PC-3 (cell line): Measurements from ENCODE around the gene FBXL4. TPM values are rescaled to one million over a fixed set of nuclear protein-coding genes. Genes with fewer than 3 reads are reported as not detected.

Experiments used
- ATAC-seq: fragments of 200-7000 bp; cut with Tn5 transposase; 2 replicates; pipeline ENCODE4 v1.9.1; 2020; ENCODE audit warnings: mild to moderate bottlenecking, moderate library complexity
- BruUV-seq: library from RNA; stranded (reverse); fragments of 400-500 nt; replicated peaks from 2 replicates; lab custom pipeline; 2021; lab: Mats Ljungman, UMichigan
- CTCF ChIA-PET: fragments of 300-600 bp; sonication (Branson Sonifier 250); formaldehyde crosslinking; loops from one replicate; lab custom pipeline; 2022; ENCODE audit warnings: antibody characterized with exemption; lab: Charles Lee
- POLR2A ChIA-PET: fragments of 300-600 bp; sonication (Branson Sonifier 250); formaldehyde crosslinking; loops from one replicate; lab custom pipeline; 2022; ENCODE audit warnings: antibody characterized with exemption; ENCODE audit not compliant: unreplicated experiment; lab: Charles Lee
- DNase-seq: peaks from one replicate; pipeline ENCODE4 v3.0.0-alpha.2; 2015
- H2AFZ ChIP-seq: fragments of 300-600 bp; sonication (generic); 2 replicates; pipeline ENCODE4 v1.6.0; 2016; ENCODE audit warnings: antibody characterized with exemption, low read length
- H3F3A ChIP-seq: fragments of 300-600 bp; sonication (generic); one replicate; pipeline ENCODE4 v1.6.0; 2017; ENCODE audit warnings: antibody characterized with exemption, low read length, control low read depth, mild to moderate bottlenecking; ENCODE audit not compliant: unreplicated experiment
- H3K27ac ChIP-seq: fragments of 300-600 bp; sonication (generic); 2 replicates; pipeline ENCODE4 v1.5.1; 2016; ENCODE audit warnings: mild to moderate bottlenecking, low read length
- H3K27me3 ChIP-seq: fragments of 300-600 bp; sonication (generic); 2 replicates; pipeline ENCODE4 v1.6.1; 2016; ENCODE audit warnings: low read length, mixed read lengths
- H3K36me3 ChIP-seq: fragments of 300-600 bp; sonication (generic); 2 replicates; pipeline ENCODE4 v1.6.1; 2016; ENCODE audit warnings: low read depth, mixed run types, low read length, mixed read lengths
- H3K4me1 ChIP-seq: fragments of 300-600 bp; sonication (generic); 2 replicates; pipeline ENCODE4 v1.5.1; 2016; ENCODE audit warnings: low read length; ENCODE audit not compliant: insufficient read depth
- H3K4me2 ChIP-seq: fragments of 300-600 bp; sonication (generic); 2 replicates; pipeline ENCODE4 v1.6.0; 2016; ENCODE audit warnings: low read length
- H3K4me3 ChIP-seq: fragments of 300-600 bp; sonication (generic); 2 replicates; pipeline ENCODE4 v1.5.1; 2016; ENCODE audit warnings: mild to moderate bottlenecking, low read length, mixed read lengths
- H3K79me2 ChIP-seq: fragments of 300-600 bp; sonication (generic); 2 replicates; pipeline ENCODE4 v1.6.1; 2017; ENCODE audit warnings: low read length, mixed read lengths
- H3K9ac ChIP-seq: fragments of 300-600 bp; sonication (generic); 2 replicates; pipeline ENCODE4 v1.6.0; 2016; ENCODE audit warnings: mild to moderate bottlenecking, low read length
- H3K9me2 ChIP-seq: fragments of 300-600 bp; sonication (generic); replicated peaks from 2 replicates; pipeline ENCODE4 v1.6.1; 2016; ENCODE audit warnings: mixed run types, low read length, mixed read lengths
- H3K9me3 ChIP-seq: fragments of 300-600 bp; sonication (generic); 2 replicates; pipeline ENCODE4 v1.6.1; 2016; ENCODE audit warnings: low read length, mixed read lengths
- H4K20me1 ChIP-seq: fragments of 300-600 bp; sonication (generic); 2 replicates; pipeline ENCODE4 v1.6.1; 2016; ENCODE audit warnings: low read length, mixed read lengths
- EZH2 ChIP-seq: fragments of 300-600 bp; sonication (generic); IDR thresholded peaks from one replicate; pipeline ENCODE4 v1.6.1; 2017; ENCODE audit warnings: antibody characterized with exemption, mild to moderate bottlenecking, low read length; ENCODE audit not compliant: unreplicated experiment
- EZH2phosphoT487 ChIP-seq: fragments of 300-600 bp; sonication (generic); IDR thresholded peaks from 2 replicates; pipeline ENCODE4 v1.6.1; 2018; ENCODE audit warnings: mild to moderate bottlenecking, antibody characterized with exemption, low read length, borderline replicate concordance
- intact Hi-C: fragments of 100-400 bp; cut with micrococcal nuclease; formaldehyde crosslinking; loops from 2 replicates; pipeline ENCODE4 v1.9.0; 2023
- total RNA-seq: library from RNA; depleted of rRNA; stranded (reverse); fragments of >200 nt; gene quantifications from 2 replicates; pipeline ENCODE4 v1.2.3, GENCODE V29; 2014
- TF ChIP-seq, protein P1 (sequence below): fragments of 300-600 bp; sonication (generic); conservative IDR thresholded peaks from 2 replicates; pipeline ENCODE4 v1.5.1; 2017; ENCODE audit warnings: antibody characterized with exemption, low read depth, mild to moderate bottlenecking, low read length

The FBXL4 gene
- total RNA-seq, 1 experiment from 2014 or later: 3.8 TPM

DNA sequence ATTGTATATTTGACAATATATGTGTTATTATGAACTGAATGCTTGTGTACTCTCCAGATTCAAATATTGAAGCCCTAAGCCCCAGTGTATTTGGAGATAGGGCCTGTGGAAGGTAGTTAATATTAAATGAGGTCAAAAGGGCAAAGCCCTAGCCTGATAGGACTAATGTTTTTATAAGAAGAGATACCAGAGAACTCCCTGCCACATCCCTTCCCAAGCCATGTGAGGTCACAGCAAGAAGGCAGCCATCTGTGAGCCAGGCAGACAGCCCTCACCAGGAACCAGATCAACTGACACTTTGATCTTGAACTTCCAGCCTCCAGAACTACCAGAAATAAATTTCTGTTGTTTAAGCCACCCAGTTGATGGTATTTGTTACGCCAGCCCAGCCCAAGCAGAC lies 36.4 kb upstream of the FBXL4 start:
- no peak overlapping the region for H2AFZ ChIP-seq
- H3F3A ChIP-seq: no peaks in the 10 kb centered on the region
- H3K27me3 ChIP-seq: peaks cover 19% of the 10 kb centered on the region
- H4K20me1 ChIP-seq: no peaks in the 10 kb centered on the region
- no TSS peak for BruUV-seq
- ChIA-PET POLR2A (no interaction called here), CTCF (no interaction called here)
- ATAC-seq (no peak), DNase-seq (no peak)
- H3K4me2 ChIP-seq: no peak overlapping the region
- H3K4me1 ChIP-seq: no peaks in the 10 kb centered on the region
- intact Hi-C loops: no loop called here
- H3K27ac ChIP-seq: no peak overlapping the region
- no peaks in the 10 kb centered on the region for H3K9me3 ChIP-seq
- H3K36me3 ChIP-seq: no peaks in the 10 kb centered on the region
- no peaks in the 10 kb centered on the region for H3K79me2 ChIP-seq
- no peaks in the 10 kb centered on the region for H3K9me2 ChIP-seq
- no peak overlapping the region for H3K9ac ChIP-seq
- no peak for TF ChIP-seq EZH2phosphoT487
- TF ChIP-seq EZH2: no peak
- TF ChIP-seq, protein P1, sequence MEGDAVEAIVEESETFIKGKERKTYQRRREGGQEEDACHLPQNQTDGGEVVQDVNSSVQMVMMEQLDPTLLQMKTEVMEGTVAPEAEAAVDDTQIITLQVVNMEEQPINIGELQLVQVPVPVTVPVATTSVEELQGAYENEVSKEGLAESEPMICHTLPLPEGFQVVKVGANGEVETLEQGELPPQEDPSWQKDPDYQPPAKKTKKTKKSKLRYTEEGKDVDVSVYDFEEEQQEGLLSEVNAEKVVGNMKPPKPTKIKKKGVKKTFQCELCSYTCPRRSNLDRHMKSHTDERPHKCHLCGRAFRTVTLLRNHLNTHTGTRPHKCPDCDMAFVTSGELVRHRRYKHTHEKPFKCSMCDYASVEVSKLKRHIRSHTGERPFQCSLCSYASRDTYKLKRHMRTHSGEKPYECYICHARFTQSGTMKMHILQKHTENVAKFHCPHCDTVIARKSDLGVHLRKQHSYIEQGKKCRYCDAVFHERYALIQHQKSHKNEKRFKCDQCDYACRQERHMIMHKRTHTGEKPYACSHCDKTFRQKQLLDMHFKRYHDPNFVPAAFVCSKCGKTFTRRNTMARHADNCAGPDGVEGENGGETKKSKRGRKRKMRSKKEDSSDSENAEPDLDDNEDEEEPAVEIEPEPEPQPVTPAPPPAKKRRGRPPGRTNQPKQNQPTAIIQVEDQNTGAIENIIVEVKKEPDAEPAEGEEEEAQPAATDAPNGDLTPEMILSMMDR: no peak
- H3K4me3 ChIP-seq: no peak overlapping the region

DNA sequence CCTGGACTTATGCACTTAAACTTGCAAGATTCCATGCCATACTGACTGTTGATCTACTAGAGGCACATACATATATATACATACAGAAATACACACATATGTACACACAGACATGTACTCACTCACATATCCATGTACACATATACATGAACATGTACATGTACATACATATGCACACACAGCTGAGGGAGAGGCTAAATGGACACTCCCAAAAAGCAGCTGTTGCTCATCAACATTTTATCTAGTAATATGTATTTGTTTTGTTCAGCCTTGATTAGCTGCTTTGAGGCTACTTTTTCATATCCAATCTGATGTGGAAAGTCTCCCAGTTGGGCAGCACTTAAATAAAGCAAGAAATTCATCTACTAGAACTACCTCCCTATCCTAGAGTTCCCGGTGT lies 33.7 kb upstream of the FBXL4 start:
- no TSS peak for BruUV-seq
- intact Hi-C loops: no loop called here

GRCh38 chr6:98980819-98981218 lies 33.1 kb upstream of the FBXL4 start:
- no peak overlapping the region for H3K9ac ChIP-seq
- H3K4me3 ChIP-seq: no peak overlapping the region
- H3K4me1 ChIP-seq: no peaks in the 10 kb centered on the region
- ATAC-seq (no peak), DNase-seq (no peak)
- H3K27ac ChIP-seq: no peak overlapping the region
- POLR2A ChIA-PET: no interaction called here
- no peaks in the 10 kb centered on the region for H3F3A ChIP-seq
- no peaks in the 10 kb centered on the region for H4K20me1 ChIP-seq
- intact Hi-C loops: no loop called here
- H3K4me2 ChIP-seq: no peak overlapping the region
- CTCF ChIA-PET: interaction anchor here (0.6 kb wide), 1 partner anchor 147 kb away, joined by 8 read pairs; no protein-coding TSS in a partner anchor
- peaks cover 18% of the 10 kb centered on the region for H3K27me3 ChIP-seq
- no peaks in the 10 kb centered on the region for H3K9me3 ChIP-seq
- TF ChIP-seq EZH2phosphoT487: no peak
- TF ChIP-seq, protein P1: no peak
- no peak for TF ChIP-seq EZH2
- no peaks in the 10 kb centered on the region for H3K36me3 ChIP-seq
- no peaks in the 10 kb centered on the region for H3K79me2 ChIP-seq
- no peak overlapping the region for H2AFZ ChIP-seq
- no TSS peak for BruUV-seq
- no peaks in the 10 kb centered on the region for H3K9me2 ChIP-seq

More for the DNA sequence above, 33.7 kb upstream of the FBXL4 start:
- H3F3A ChIP-seq: no peaks in the 10 kb centered on the region
- H4K20me1 ChIP-seq: no peaks in the 10 kb centered on the region
- no peak overlapping the region for H2AFZ ChIP-seq
- CTCF ChIA-PET: no interaction called here
- DNase-seq: no peak
- H3K9me3 ChIP-seq: no peaks in the 10 kb centered on the region
- H3K79me2 ChIP-seq: no peaks in the 10 kb centered on the region
- H3K4me2 ChIP-seq: no peak overlapping the region
- peaks cover 19% of the 10 kb centered on the region for H3K27me3 ChIP-seq
- H3K4me1 ChIP-seq: no peaks in the 10 kb centered on the region
- no peak overlapping the region for H3K4me3 ChIP-seq
- ATAC-seq: no peak
- TF ChIP-seq EZH2 (no peak), EZH2phosphoT487 (no peak)
- TF ChIP-seq, protein P1: no peak
- POLR2A ChIA-PET: interaction anchor here (0.6 kb wide), 1 partner anchor 33 kb away, joined by 5 read pairs; no protein-coding TSS in a partner anchor
- H3K27ac ChIP-seq: no peak overlapping the region
- no peak overlapping the region for H3K9ac ChIP-seq
- H3K36me3 ChIP-seq: no peaks in the 10 kb centered on the region
- no peaks in the 10 kb centered on the region for H3K9me2 ChIP-seq
